Osteocyte (in vitro differentiated cells): ENCODE results near the gene PPP2R5C. TPM values are rescaled to one million over a fixed set of nuclear protein-coding genes. Genes with fewer than 3 reads are reported as not detected.

Experiments
- DNase-seq: peaks from one replicate; pipeline ENCODE4 v3.0.0; 2021; ENCODE audit warnings: mixed read lengths; ENCODE audit not compliant: unreplicated experiment; ENCODE audit errors: extremely low spot score
- H3K27ac Mint-ChIP-seq: one replicate; pipeline ENCODE4 v1.8.0; 2021; ENCODE audit warnings: mild to moderate bottlenecking, mixed read lengths; ENCODE audit not compliant: unreplicated experiment
- H3K27me3 Mint-ChIP-seq: one replicate; pipeline ENCODE4 v1.8.0; 2021; ENCODE audit warnings: mixed read lengths; ENCODE audit not compliant: unreplicated experiment
- H3K36me3 Mint-ChIP-seq: one replicate; pipeline ENCODE4 v1.8.0; 2021; ENCODE audit warnings: mixed read lengths; ENCODE audit not compliant: unreplicated experiment
- H3K4me1 Mint-ChIP-seq: one replicate; pipeline ENCODE4 v1.8.0; 2021; ENCODE audit warnings: mixed read lengths; ENCODE audit not compliant: unreplicated experiment
- H3K4me3 Mint-ChIP-seq: one replicate; pipeline ENCODE4 v1.8.0; 2021; ENCODE audit warnings: mild to moderate bottlenecking, moderate library complexity, mixed read lengths; ENCODE audit not compliant: unreplicated experiment
- H3K9me3 Mint-ChIP-seq: one replicate; pipeline ENCODE4 v1.8.0; 2021; ENCODE audit warnings: mixed read lengths; ENCODE audit not compliant: unreplicated experiment
- CTCF ChIP-seq: fragments of 200-600 bp; sonication (generic); IDR thresholded peaks from 2 replicates; pipeline ENCODE4 v1.5.0; 2021; ENCODE audit warnings: antibody characterized with exemption, mild to moderate bottlenecking, moderate library complexity
- total RNA-seq: library from RNA; stranded (reverse); gene quantifications from 2 replicates; pipeline ENCODE4 v1.2.1, GENCODE V29; 2021

PPP2R5C gene
- total RNA-seq, 1 donor from 2014 or later = 116 TPM

GRCh38 chr14:101774006-101774795 lies 12.7 kb downstream of the PPP2R5C start:
- TF ChIP-seq CTCF = no peak
- H3K4me3 Mint-ChIP-seq = no peak overlapping the region
- H3K27ac Mint-ChIP-seq = no peak overlapping the region
- peaks cover 8% of the 10 kb centered on the region for H3K27me3 Mint-ChIP-seq
- DNase-seq = no peak
- H3K36me3 Mint-ChIP-seq = peaks cover 11% of the 10 kb centered on the region
- peaks cover 9% of the 10 kb centered on the region for H3K4me1 Mint-ChIP-seq
- H3K9me3 Mint-ChIP-seq = no peaks in the 10 kb centered on the region

DNA sequence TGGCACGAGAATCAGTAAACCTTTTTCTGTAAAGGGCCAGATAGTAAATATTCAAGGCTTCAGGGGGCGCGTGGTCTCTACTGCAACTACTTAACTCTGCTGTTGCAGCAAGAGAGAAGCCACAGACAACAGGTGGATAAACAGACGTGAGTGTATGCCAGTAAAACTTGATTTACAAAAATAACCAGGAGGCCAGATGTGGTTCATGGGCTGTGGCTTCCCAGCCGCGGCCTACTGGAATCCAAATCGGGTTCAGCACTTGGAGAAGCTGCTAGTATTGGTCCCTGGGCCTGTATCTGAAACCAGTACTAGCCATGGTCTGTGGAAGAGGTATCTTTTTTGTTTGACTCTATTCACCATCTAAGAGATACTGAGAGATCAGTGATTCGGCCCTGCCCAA lies 13.3 kb downstream of the PPP2R5C start:
- DNase-seq = no peak
- H3K27ac Mint-ChIP-seq = no peak overlapping the region

DNA sequence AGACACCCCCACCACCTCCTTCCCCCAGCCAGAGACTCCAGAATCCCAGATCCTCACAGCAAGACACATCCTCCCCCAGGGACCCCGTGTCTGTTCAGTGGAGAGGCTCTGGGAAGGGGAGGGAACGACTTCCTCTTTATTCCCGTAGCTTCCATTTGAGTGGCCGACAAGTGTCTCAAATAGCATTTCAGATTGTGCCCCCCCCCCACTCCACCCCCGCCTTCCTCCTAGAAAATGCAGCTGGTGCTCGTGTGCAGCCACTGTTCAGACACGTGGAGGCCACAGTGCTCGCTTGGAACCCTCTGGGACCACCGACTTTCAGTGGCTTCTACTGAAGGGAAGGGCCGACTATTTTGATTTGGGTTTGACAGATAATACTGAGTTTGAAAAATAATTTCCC lies 14.3 kb downstream of the PPP2R5C start:
- no peak for DNase-seq
- no peak overlapping the region for H3K4me3 Mint-ChIP-seq
- no peak for TF ChIP-seq CTCF
- no peaks in the 10 kb centered on the region for H3K9me3 Mint-ChIP-seq
- H3K36me3 Mint-ChIP-seq = peaks cover 14% of the 10 kb centered on the region
- H3K27ac Mint-ChIP-seq = no peak overlapping the region
- H3K4me1 Mint-ChIP-seq = peaks cover 10% of the 10 kb centered on the region
- peaks cover 24% of the 10 kb centered on the region for H3K27me3 Mint-ChIP-seq

More for the DNA sequence above, 13.3 kb downstream of the PPP2R5C start:
- peaks cover 14% of the 10 kb centered on the region for H3K27me3 Mint-ChIP-seq
- no peaks in the 10 kb centered on the region for H3K9me3 Mint-ChIP-seq
- TF ChIP-seq CTCF = no peak
- peaks cover 9% of the 10 kb centered on the region for H3K4me1 Mint-ChIP-seq
- H3K4me3 Mint-ChIP-seq = no peak overlapping the region
- peaks cover 14% of the 10 kb centered on the region for H3K36me3 Mint-ChIP-seq

DNA sequence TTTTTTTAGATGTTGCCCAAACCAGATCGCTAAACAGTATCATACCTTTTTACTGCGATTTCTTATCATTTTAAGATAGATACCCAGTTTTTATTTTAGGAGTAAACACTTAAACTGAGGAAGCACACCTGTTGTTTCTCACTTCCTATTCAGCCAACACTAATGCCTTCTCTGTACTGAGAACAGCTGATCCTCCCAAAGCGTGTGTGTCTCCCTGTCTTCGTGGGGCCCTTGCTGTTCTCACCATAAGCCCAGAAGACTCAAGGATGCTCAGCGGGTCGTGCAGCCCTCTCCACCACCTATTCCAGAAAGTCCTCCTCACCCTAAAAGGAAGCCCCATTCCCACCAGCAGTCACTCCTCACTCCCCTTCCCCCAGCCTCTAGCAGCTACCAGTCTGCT lies 14.8 kb downstream of the PPP2R5C start:
- Mint-ChIP-seq H3K27me3 (peaks cover 24% of the 10 kb centered on the region), H3K4me3 (no peak overlapping the region), H3K27ac (no peak overlapping the region), H3K9me3 (no peaks in the 10 kb centered on the region), H3K4me1 (peaks cover 8% of the 10 kb centered on the region), H3K36me3 (peaks cover 14% of the 10 kb centered on the region)
- TF ChIP-seq CTCF = no peak
- no peak for DNase-seq

GRCh38 chr14:101780390-101780789 lies 18.9 kb downstream of the PPP2R5C start:
- Mint-ChIP-seq H3K27me3 (peaks cover 24% of the 10 kb centered on the region), H3K9me3 (no peaks in the 10 kb centered on the region), H3K4me3 (peak overlapping the region; percentile 21)

More at GRCh38 chr14:101780390-101780789, 18.9 kb downstream of the PPP2R5C start:
- no peak for DNase-seq
- H3K27ac Mint-ChIP-seq = no peak overlapping the region
- H3K4me1 Mint-ChIP-seq = peaks cover 3% of the 10 kb centered on the region
- TF ChIP-seq CTCF = no peak
- H3K36me3 Mint-ChIP-seq = peaks cover 14% of the 10 kb centered on the region
